K562 (cell line): ENCODE data around the gene FDX2. TPM values are rescaled to one million over a fixed set of nuclear protein-coding genes. Genes with fewer than 3 reads are reported as not detected.

ENCODE experiments used
- BDP1 ChIP-seq: IDR thresholded peaks from 3 replicates; pipeline ENCODE4 v1.6.1; 2011; ENCODE audit not compliant: insufficient read length, insufficient read depth
- CEBPG ChIP-seq, 3 experiments: fragments of 200-800 bp in 1 of 3; sonication (Bioruptor generic) in 1 of 3; sonication (generic) in 1 of 3; formaldehyde crosslinking in 1 of 3; IDR thresholded peaks in 2 of 3; conservative IDR thresholded peaks in 1 of 3; 2 replicates each; pipeline versions ENCODE4 v1.6.1 to v1.8.0; 2016 to 2022; ENCODE audit warnings: missing compliant biosample characterization in 2 of 3, missing genetic modification characterization in 2 of 3, mild to moderate bottlenecking in 1 of 3, missing genetic modification reagents in 1 of 3
- HCFC1 ChIP-seq: IDR thresholded peaks from 2 replicates; pipeline ENCODE4 v1.6.1; 2012; ENCODE audit warnings: low read depth, low read length, improper control_type of control experiment
- LARP7 ChIP-seq: fragments of 450-650 bp; IDR thresholded peaks from 2 replicates; pipeline ENCODE4 v1.6.1; 2016
- NFE2 ChIP-seq: IDR thresholded peaks from 2 replicates; pipeline ENCODE4 v1.6.1; 2014; ENCODE audit warnings: antibody characterized with exemption, low read depth
- RCOR1 ChIP-seq, 2 experiments: IDR thresholded peaks; 2 replicates each; pipeline ENCODE4 v1.6.1; 2012; ENCODE audit warnings: low read depth in 2 of 2, low read length in 2 of 2, borderline replicate concordance in 1 of 2, improper control_type of control experiment in 1 of 2
- TAF1 ChIP-seq: IDR thresholded peaks from 2 replicates; pipeline ENCODE4 v1.6.1; 2011; ENCODE audit warnings: mild to moderate bottlenecking, low read length, moderate library complexity; ENCODE audit not compliant: insufficient read depth, control insufficient read depth, severe bottlenecking; ENCODE audit errors: extremely low read depth
- ZNF696 ChIP-seq: fragments of 250-450 bp; sonication (Bioruptor Pico); conservative IDR thresholded peaks from 2 replicates; pipeline ENCODE4 v1.4.0; 2020; ENCODE audit warnings: mild to moderate bottlenecking, moderate library complexity
- polyA plus RNA-seq, 8 experiments: library from polyadenylated mRNA; depleted of rRNA in 4 of 8; stranded (reverse) in 5 of 8; unstranded in 3 of 8; fragments of >200 nt; fragmentation: Nextera tagmentation in 2 of 8; fragmentation: Illumina TruSeq in 1 of 8; extraction: Ambion mirVana in 2 of 8; extraction: Trizol in 1 of 8; gene quantifications; 2 replicates each; pipeline versions ENCODE4 v1.2.1 to v1.2.3, GENCODE V29; 2011 to 2014; ENCODE audit warnings: inconsistent platforms in 1 of 8, missing spikeins in 1 of 8
- total RNA-seq, 7 experiments: library from RNA; depleted of rRNA in 6 of 7; stranded (reverse); fragments of >200 nt in 6 of 7; fragmentation: Illumina TruSeq in 2 of 7; extraction: Trizol in 2 of 7; gene quantifications; 2 replicates each; pipeline versions ENCODE4 v1.2.1 to v1.2.3, GENCODE V29; 2011 to 2021; ENCODE audit warnings: low replicate concordance in 1 of 7
- TF ChIP-seq, protein P1 (sequence below): fragments of 450-650 bp; IDR thresholded peaks from 2 replicates; pipeline ENCODE4 v1.6.1; 2016; ENCODE audit warnings: mild to moderate bottlenecking, moderate library complexity
- TF ChIP-seq, protein P2 (sequence below): fragments of 250-450 bp; sonication (Bioruptor Pico); IDR thresholded peaks from 2 replicates; pipeline ENCODE4 v1.5.0; 2021
- TF ChIP-seq, protein P3 (sequence below): sonication (generic); formaldehyde crosslinking; IDR thresholded peaks from 2 replicates; pipeline ENCODE4 v1.8.0; 2022; ENCODE audit warnings: missing genetic modification reagents, mild to moderate bottlenecking, borderline replicate concordance

Gene FDX2
- total and polyA plus RNA-seq, 9 of the 15 experiments (the other 6 are each of a cell fraction or from before 2014, with no cell fraction given): 2.5 to 49.8 (median 29.7) TPM

GRCh38 chr19:10299545-10300458 is 16.0 kb downstream of the FDX2 start (continued):
- TF ChIP-seq TAF1 (peak; percentile 48), CEBPG (CRISPR knock-in tag; IDR thresholded peaks at IDR 0.05) (no peak), CEBPG (tag; conservative IDR thresholded peaks at IDR 0.05 in 1 of 2, IDR thresholded peaks at IDR 0.05 in 1 of 2) (no peak), NFE2 (no peak), ZNF696 (CRISPR knock-in tag) (no peak), BDP1 (no peak), HCFC1 (no peak), LARP7 (no peak), RCOR1 (IDR thresholded peaks at IDR 0.05; ENCODE audit: borderline replicate concordance in 1 of 2, low read depth in 2 of 2, low read length in 2 of 2) (peak; percentile 45 to 67; a peak in 3 of 4 replicates)
- TF ChIP-seq, protein P1, sequence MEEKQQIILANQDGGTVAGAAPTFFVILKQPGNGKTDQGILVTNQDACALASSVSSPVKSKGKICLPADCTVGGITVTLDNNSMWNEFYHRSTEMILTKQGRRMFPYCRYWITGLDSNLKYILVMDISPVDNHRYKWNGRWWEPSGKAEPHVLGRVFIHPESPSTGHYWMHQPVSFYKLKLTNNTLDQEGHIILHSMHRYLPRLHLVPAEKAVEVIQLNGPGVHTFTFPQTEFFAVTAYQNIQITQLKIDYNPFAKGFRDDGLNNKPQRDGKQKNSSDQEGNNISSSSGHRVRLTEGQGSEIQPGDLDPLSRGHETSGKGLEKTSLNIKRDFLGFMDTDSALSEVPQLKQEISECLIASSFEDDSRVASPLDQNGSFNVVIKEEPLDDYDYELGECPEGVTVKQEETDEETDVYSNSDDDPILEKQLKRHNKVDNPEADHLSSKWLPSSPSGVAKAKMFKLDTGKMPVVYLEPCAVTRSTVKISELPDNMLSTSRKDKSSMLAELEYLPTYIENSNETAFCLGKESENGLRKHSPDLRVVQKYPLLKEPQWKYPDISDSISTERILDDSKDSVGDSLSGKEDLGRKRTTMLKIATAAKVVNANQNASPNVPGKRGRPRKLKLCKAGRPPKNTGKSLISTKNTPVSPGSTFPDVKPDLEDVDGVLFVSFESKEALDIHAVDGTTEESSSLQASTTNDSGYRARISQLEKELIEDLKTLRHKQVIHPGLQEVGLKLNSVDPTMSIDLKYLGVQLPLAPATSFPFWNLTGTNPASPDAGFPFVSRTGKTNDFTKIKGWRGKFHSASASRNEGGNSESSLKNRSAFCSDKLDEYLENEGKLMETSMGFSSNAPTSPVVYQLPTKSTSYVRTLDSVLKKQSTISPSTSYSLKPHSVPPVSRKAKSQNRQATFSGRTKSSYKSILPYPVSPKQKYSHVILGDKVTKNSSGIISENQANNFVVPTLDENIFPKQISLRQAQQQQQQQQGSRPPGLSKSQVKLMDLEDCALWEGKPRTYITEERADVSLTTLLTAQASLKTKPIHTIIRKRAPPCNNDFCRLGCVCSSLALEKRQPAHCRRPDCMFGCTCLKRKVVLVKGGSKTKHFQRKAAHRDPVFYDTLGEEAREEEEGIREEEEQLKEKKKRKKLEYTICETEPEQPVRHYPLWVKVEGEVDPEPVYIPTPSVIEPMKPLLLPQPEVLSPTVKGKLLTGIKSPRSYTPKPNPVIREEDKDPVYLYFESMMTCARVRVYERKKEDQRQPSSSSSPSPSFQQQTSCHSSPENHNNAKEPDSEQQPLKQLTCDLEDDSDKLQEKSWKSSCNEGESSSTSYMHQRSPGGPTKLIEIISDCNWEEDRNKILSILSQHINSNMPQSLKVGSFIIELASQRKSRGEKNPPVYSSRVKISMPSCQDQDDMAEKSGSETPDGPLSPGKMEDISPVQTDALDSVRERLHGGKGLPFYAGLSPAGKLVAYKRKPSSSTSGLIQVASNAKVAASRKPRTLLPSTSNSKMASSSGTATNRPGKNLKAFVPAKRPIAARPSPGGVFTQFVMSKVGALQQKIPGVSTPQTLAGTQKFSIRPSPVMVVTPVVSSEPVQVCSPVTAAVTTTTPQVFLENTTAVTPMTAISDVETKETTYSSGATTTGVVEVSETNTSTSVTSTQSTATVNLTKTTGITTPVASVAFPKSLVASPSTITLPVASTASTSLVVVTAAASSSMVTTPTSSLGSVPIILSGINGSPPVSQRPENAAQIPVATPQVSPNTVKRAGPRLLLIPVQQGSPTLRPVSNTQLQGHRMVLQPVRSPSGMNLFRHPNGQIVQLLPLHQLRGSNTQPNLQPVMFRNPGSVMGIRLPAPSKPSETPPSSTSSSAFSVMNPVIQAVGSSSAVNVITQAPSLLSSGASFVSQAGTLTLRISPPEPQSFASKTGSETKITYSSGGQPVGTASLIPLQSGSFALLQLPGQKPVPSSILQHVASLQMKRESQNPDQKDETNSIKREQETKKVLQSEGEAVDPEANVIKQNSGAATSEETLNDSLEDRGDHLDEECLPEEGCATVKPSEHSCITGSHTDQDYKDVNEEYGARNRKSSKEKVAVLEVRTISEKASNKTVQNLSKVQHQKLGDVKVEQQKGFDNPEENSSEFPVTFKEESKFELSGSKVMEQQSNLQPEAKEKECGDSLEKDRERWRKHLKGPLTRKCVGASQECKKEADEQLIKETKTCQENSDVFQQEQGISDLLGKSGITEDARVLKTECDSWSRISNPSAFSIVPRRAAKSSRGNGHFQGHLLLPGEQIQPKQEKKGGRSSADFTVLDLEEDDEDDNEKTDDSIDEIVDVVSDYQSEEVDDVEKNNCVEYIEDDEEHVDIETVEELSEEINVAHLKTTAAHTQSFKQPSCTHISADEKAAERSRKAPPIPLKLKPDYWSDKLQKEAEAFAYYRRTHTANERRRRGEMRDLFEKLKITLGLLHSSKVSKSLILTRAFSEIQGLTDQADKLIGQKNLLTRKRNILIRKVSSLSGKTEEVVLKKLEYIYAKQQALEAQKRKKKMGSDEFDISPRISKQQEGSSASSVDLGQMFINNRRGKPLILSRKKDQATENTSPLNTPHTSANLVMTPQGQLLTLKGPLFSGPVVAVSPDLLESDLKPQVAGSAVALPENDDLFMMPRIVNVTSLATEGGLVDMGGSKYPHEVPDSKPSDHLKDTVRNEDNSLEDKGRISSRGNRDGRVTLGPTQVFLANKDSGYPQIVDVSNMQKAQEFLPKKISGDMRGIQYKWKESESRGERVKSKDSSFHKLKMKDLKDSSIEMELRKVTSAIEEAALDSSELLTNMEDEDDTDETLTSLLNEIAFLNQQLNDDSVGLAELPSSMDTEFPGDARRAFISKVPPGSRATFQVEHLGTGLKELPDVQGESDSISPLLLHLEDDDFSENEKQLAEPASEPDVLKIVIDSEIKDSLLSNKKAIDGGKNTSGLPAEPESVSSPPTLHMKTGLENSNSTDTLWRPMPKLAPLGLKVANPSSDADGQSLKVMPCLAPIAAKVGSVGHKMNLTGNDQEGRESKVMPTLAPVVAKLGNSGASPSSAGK: peak; percentile 74
- TF ChIP-seq, protein P2, sequence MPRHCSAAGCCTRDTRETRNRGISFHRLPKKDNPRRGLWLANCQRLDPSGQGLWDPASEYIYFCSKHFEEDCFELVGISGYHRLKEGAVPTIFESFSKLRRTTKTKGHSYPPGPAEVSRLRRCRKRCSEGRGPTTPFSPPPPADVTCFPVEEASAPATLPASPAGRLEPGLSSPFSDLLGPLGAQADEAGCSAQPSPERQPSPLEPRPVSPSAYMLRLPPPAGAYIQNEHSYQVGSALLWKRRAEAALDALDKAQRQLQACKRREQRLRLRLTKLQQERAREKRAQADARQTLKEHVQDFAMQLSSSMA (CRISPR knock-in tag): 0 out of 2 replicates have a peak, but pooled peaks have one; percentile 36
- TF ChIP-seq, protein P3, sequence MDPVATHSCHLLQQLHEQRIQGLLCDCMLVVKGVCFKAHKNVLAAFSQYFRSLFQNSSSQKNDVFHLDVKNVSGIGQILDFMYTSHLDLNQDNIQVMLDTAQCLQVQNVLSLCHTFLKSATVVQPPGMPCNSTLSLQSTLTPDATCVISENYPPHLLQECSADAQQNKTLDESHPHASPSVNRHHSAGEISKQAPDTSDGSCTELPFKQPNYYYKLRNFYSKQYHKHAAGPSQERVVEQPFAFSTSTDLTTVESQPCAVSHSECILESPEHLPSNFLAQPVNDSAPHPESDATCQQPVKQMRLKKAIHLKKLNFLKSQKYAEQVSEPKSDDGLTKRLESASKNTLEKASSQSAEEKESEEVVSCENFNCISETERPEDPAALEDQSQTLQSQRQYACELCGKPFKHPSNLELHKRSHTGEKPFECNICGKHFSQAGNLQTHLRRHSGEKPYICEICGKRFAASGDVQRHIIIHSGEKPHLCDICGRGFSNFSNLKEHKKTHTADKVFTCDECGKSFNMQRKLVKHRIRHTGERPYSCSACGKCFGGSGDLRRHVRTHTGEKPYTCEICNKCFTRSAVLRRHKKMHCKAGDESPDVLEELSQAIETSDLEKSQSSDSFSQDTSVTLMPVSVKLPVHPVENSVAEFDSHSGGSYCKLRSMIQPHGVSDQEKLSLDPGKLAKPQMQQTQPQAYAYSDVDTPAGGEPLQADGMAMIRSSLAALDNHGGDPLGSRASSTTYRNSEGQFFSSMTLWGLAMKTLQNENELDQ (CRISPR knock-in tag): no peak
